SU-DHL-6 (cell line): ENCODE results near the gene SPATA9.
"Not testable (repeated sequence)": the region's sequence is repeated elsewhere in the genome, so short reads cannot be mapped to it uniquely, and the experiment has no call there.

ENCODE experiments used
- H2AFZ ChIP-seq: fragments of 200-600 bp; sonication (generic); 2 replicates; pipeline ENCODE4 v1.6.1; 2014; ENCODE audit warnings: low read depth, mild to moderate bottlenecking, moderate library complexity, mixed read lengths, antibody characterized with exemption, low read length; ENCODE audit not compliant: severe bottlenecking
- H3F3A ChIP-seq: fragments of 200-600 bp; shearing (Covaris generic); 2 replicates; pipeline ENCODE4 v1.6.0; 2016; ENCODE audit warnings: antibody characterized with exemption, mild to moderate bottlenecking; ENCODE audit not compliant: insufficient read depth
- H3K27ac ChIP-seq: fragments of 200-600 bp; sonication (generic); 2 replicates; pipeline ENCODE4 v1.5.1; 2016; ENCODE audit warnings: low read depth, mild to moderate bottlenecking, low read length, moderate library complexity, mixed read lengths
- H3K27me3 ChIP-seq: fragments of 200-600 bp; sonication (generic), shearing (Covaris generic); 2 replicates; pipeline ENCODE4 v1.6.0; 2014; ENCODE audit warnings: mild to moderate bottlenecking, low read length
- H3K36me3 ChIP-seq: fragments of 200-600 bp; sonication (generic); 2 replicates; pipeline ENCODE4 v1.6.1; 2014; ENCODE audit warnings: mild to moderate bottlenecking, low read length, mixed read lengths
- H3K4me2 ChIP-seq: fragments of 300-600, 200-600 bp; shearing (Covaris generic), sonication (generic); 2 replicates; pipeline ENCODE4 v1.6.0; 2014; ENCODE audit warnings: low read length, low read depth, mild to moderate bottlenecking; ENCODE audit not compliant: poor library complexity, severe bottlenecking
- H3K4me3 ChIP-seq: fragments of 200-600 bp; sonication (generic); 2 replicates; pipeline ENCODE4 v1.5.1; 2014; ENCODE audit warnings: antibody characterized with exemption, low read length, mild to moderate bottlenecking, mixed read lengths; ENCODE audit not compliant: insufficient read depth, poor library complexity, severe bottlenecking
- H3K79me2 ChIP-seq: fragments of 200-600 bp; sonication (generic); 2 replicates; pipeline ENCODE4 v1.6.1; 2014; ENCODE audit warnings: mild to moderate bottlenecking, low read length, moderate library complexity; ENCODE audit not compliant: insufficient read depth
- H3K9ac ChIP-seq: fragments of 200-600 bp; sonication (generic); 2 replicates; pipeline ENCODE4 v1.7.0; 2014; ENCODE audit warnings: mild to moderate bottlenecking, low read length
- H3K9me2 ChIP-seq: fragments of 200-600 bp; sonication (generic); replicated peaks from 2 replicates; pipeline ENCODE4 v1.6.1; 2014; ENCODE audit warnings: low read length; ENCODE audit not compliant: insufficient read depth
- H3K9me3 ChIP-seq: fragments of 200-600 bp; sonication (generic); 2 replicates; pipeline ENCODE4 v1.6.1; 2014; ENCODE audit warnings: low read length, mixed read lengths; ENCODE audit not compliant: insufficient read depth
- H4K20me1 ChIP-seq: fragments of 200-600 bp; sonication (generic); 2 replicates; pipeline ENCODE4 v1.6.1; 2014; ENCODE audit warnings: low read depth, mild to moderate bottlenecking, antibody characterized with exemption, low read length, moderate library complexity, mixed read lengths
- CTCF ChIP-seq: fragments of 200-600 bp; sonication (generic); IDR thresholded peaks from one replicate; pipeline ENCODE4 v1.5.1; 2017; ENCODE audit warnings: antibody characterized with exemption, mild to moderate bottlenecking, low read length, moderate library complexity; ENCODE audit not compliant: insufficient read depth, poor library complexity, severe bottlenecking
- EZH2phosphoT487 ChIP-seq: fragments of 200-600 bp; sonication (generic), shearing (Covaris generic); conservative IDR thresholded peaks from 2 replicates; pipeline ENCODE4 v1.6.1; 2018; ENCODE audit warnings: mild to moderate bottlenecking, antibody characterized with exemption, low read length, moderate library complexity, mixed read lengths

Gene SPATA9

GRCh38 chr5:95649274-95649673 is 33.5 kb downstream of the SPATA9 start:
- Histone ChIP-seq H3K36me3 (no peaks in the 10 kb centered on the region), H3K4me3 (no peak overlapping the region), H2AFZ (no peak overlapping the region)

GRCh38 chr5:95647886-95648860 is 34.6 kb downstream of the SPATA9 start:
- H3K9me3 ChIP-seq: no peaks in the 10 kb centered on the region
- H2AFZ ChIP-seq: peak overlapping the region; percentile 97
- H3K36me3 ChIP-seq: no peaks in the 10 kb centered on the region
- H3K4me2 ChIP-seq: peak overlapping the region; percentile 80
- H3K27me3 ChIP-seq: no peaks in the 10 kb centered on the region
- TF ChIP-seq CTCF: no peak
- TF ChIP-seq EZH2phosphoT487: no peak
- no peak overlapping the region for H3K27ac ChIP-seq
- H3F3A ChIP-seq: peaks cover 24% of the 10 kb centered on the region
- no peak overlapping the region for H3K9ac ChIP-seq
- H3K9me2 ChIP-seq: no peaks in the 10 kb centered on the region
- H4K20me1 ChIP-seq: no peaks in the 10 kb centered on the region
- H3K4me3 ChIP-seq: no peak overlapping the region
- H3K79me2 ChIP-seq: no peaks in the 10 kb centered on the region

More at GRCh38 chr5:95649274-95649673, 33.5 kb downstream of the SPATA9 start:
- no peaks in the 10 kb centered on the region for H3K9me3 ChIP-seq
- no peaks in the 10 kb centered on the region for H3K79me2 ChIP-seq
- no peaks in the 10 kb centered on the region for H3K9me2 ChIP-seq
- no peaks in the 10 kb centered on the region for H3K27me3 ChIP-seq
- no peak overlapping the region for H3K27ac ChIP-seq
- H3K4me2 ChIP-seq: no peak overlapping the region
- H3K9ac ChIP-seq: no peak overlapping the region
- H3F3A ChIP-seq: peaks cover 24% of the 10 kb centered on the region
- no peak for TF ChIP-seq CTCF
- H4K20me1 ChIP-seq: no peaks in the 10 kb centered on the region

GRCh38 chr5:95646569-95647431 is 36.0 kb downstream of the SPATA9 start, which contains the start of gene RFESD:
RFESD (plus strand) TSS chr5:95646777; CDS start chr5:95652272, 5,495 bp downstream.
- no peaks in the 10 kb centered on the region for H3K79me2 ChIP-seq
- peak within 1 kb of the TSS; percentile 73 for H3K9ac ChIP-seq
- no peaks in the 10 kb centered on the region for H3K36me3 ChIP-seq
- peak within 1 kb of the TSS; percentile 61 for H3K27ac ChIP-seq
- H3F3A ChIP-seq: peaks cover 24% of the 10 kb centered on the region
- no peaks in the 10 kb centered on the region for H3K9me2 ChIP-seq
- TF ChIP-seq EZH2phosphoT487 (no peak), CTCF (no peak)
- peak within 1 kb of the TSS; percentile 61 for H3K4me3 ChIP-seq
- no peaks in the 10 kb centered on the region for H3K9me3 ChIP-seq
- H3K4me2 ChIP-seq: peak within 1 kb of the TSS; percentile 80
- no peaks in the 10 kb centered on the region for H3K27me3 ChIP-seq
- no peaks in the 10 kb centered on the region for H4K20me1 ChIP-seq
- peak within 1 kb of the TSS; percentile 97 for H2AFZ ChIP-seq

- H3K27me3 ChIP-seq, H4K20me1 ChIP-seq, H3K79me2 ChIP-seq, H3K9me2 ChIP-seq, H3K36me3 ChIP-seq, H3K27ac ChIP-seq, H3K9me3 ChIP-seq: not testable (repeated sequence)
- Histone ChIP-seq H2AFZ (peak overlapping the region; percentile 97), H3K4me2 (peak overlapping the region; percentile 80), H3K9ac (0 out of 2 replicates have a peak overlapping the region, but pooled peaks have one; percentile 73), H3K4me3 (peak overlapping the region; percentile 61), H3F3A (peaks cover 24% of the 10 kb centered on the region)
Measured at GRCh38 chr5:95646226-95646568, 36.6 kb downstream of the SPATA9 start.
